Neural progenitor cell (in vitro differentiated cells): ENCODE measurements around the gene RRN3.
"Not testable (repeated sequence)": the region's sequence is repeated elsewhere in the genome, so short reads cannot be mapped to it uniquely, and the experiment has no call there.

Experiments
- EZH2 ChIP-seq: fragments of 200-600 bp; sonication (generic); IDR thresholded peaks from 2 replicates; pipeline ENCODE4 v1.6.1; 2017; ENCODE audit warnings: antibody characterized with exemption, mild to moderate bottlenecking, moderate library complexity
- TF ChIP-seq, protein P1 (sequence below): fragments of 200-600 bp; sonication (generic); IDR thresholded peaks from 2 replicates; pipeline ENCODE4 v1.5.1; 2017; ENCODE audit warnings: antibody characterized with exemption, mild to moderate bottlenecking

DNA sequence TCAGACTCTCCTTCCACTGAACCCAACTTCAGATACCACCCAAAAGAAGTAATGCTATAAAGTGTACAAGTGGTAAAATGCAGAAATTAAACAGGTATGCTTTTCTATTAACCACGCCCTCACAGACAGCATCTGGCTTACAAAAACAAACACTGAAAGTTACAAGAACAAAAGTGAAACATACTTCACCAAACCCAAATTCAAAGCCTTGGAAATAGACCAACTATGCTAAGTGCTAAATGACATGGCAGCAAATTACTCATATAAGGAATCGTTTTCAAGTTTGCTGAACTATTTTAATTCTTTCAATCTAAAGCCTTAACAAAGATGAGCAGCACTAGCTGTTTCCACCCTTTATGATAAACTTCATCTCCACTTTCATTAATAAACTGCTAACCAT is 17.9 kb downstream of the RRN3 start:
- TF ChIP-seq EZH2: not testable (repeated sequence)
- TF ChIP-seq, protein P1, sequence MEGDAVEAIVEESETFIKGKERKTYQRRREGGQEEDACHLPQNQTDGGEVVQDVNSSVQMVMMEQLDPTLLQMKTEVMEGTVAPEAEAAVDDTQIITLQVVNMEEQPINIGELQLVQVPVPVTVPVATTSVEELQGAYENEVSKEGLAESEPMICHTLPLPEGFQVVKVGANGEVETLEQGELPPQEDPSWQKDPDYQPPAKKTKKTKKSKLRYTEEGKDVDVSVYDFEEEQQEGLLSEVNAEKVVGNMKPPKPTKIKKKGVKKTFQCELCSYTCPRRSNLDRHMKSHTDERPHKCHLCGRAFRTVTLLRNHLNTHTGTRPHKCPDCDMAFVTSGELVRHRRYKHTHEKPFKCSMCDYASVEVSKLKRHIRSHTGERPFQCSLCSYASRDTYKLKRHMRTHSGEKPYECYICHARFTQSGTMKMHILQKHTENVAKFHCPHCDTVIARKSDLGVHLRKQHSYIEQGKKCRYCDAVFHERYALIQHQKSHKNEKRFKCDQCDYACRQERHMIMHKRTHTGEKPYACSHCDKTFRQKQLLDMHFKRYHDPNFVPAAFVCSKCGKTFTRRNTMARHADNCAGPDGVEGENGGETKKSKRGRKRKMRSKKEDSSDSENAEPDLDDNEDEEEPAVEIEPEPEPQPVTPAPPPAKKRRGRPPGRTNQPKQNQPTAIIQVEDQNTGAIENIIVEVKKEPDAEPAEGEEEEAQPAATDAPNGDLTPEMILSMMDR: not testable (repeated sequence)
